Type B pancreatic cell (in vitro differentiated cells): ENCODE results near the gene PNRC1. TPM values are rescaled to one million over a fixed set of nuclear protein-coding genes. Genes with fewer than 3 reads are reported as not detected.
"Not testable (repeated sequence)": the region's sequence is repeated elsewhere in the genome, so short reads cannot be mapped to it uniquely, and the experiment has no call there.

Experiments used
- DNase-seq: peaks from one replicate; pipeline ENCODE4 v3.0.0; 2021; ENCODE audit warnings: mixed read lengths; ENCODE audit not compliant: unreplicated experiment; ENCODE audit errors: extremely low spot score
- H3K27ac Mint-ChIP-seq: 2 replicates; pipeline ENCODE4 v1.8.0; 2021; ENCODE audit warnings: mild to moderate bottlenecking, mixed read lengths
- H3K27me3 Mint-ChIP-seq: 2 replicates; pipeline ENCODE4 v1.8.0; 2021; ENCODE audit warnings: mixed read lengths
- H3K36me3 Mint-ChIP-seq: 2 replicates; pipeline ENCODE4 v1.8.0; 2021; ENCODE audit warnings: mixed read lengths
- H3K4me1 Mint-ChIP-seq: one replicate; pipeline ENCODE4 v1.8.0; 2021; ENCODE audit warnings: mixed read lengths; ENCODE audit not compliant: unreplicated experiment
- H3K4me3 Mint-ChIP-seq: 2 replicates; pipeline ENCODE4 v1.8.0; 2021; ENCODE audit warnings: mild to moderate bottlenecking, mixed read lengths
- H3K9me3 Mint-ChIP-seq: 2 replicates; pipeline ENCODE4 v1.8.0; 2021; ENCODE audit warnings: mixed read lengths
- total RNA-seq: library from RNA; stranded (reverse); gene quantifications from 2 replicates; pipeline ENCODE4 v1.2.1, GENCODE V29; 2021; ENCODE audit warnings: low replicate concordance
- TF ChIP-seq, protein P1 (sequence below): fragments of 200-600 bp; sonication (generic); conservative IDR thresholded peaks from 2 replicates; pipeline ENCODE4 v1.5.0; 2021; ENCODE audit warnings: antibody characterized with exemption, mild to moderate bottlenecking

Gene PNRC1
- total RNA-seq, 1 donor from 2014 or later, result 140 TPM

GRCh38 chr6:89063881-89064280 lies 16.7 kb upstream of the PNRC1 start:
- no peak for DNase-seq
- H3K27me3 Mint-ChIP-seq, result no peaks in the 10 kb centered on the region
- H3K9me3 Mint-ChIP-seq, result no peaks in the 10 kb centered on the region
- TF ChIP-seq, protein P1, sequence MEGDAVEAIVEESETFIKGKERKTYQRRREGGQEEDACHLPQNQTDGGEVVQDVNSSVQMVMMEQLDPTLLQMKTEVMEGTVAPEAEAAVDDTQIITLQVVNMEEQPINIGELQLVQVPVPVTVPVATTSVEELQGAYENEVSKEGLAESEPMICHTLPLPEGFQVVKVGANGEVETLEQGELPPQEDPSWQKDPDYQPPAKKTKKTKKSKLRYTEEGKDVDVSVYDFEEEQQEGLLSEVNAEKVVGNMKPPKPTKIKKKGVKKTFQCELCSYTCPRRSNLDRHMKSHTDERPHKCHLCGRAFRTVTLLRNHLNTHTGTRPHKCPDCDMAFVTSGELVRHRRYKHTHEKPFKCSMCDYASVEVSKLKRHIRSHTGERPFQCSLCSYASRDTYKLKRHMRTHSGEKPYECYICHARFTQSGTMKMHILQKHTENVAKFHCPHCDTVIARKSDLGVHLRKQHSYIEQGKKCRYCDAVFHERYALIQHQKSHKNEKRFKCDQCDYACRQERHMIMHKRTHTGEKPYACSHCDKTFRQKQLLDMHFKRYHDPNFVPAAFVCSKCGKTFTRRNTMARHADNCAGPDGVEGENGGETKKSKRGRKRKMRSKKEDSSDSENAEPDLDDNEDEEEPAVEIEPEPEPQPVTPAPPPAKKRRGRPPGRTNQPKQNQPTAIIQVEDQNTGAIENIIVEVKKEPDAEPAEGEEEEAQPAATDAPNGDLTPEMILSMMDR, result no peak
- no peak overlapping the region for H3K27ac Mint-ChIP-seq
- no peak overlapping the region for H3K4me3 Mint-ChIP-seq
- peaks cover 7% of the 10 kb centered on the region for H3K4me1 Mint-ChIP-seq
- no peaks in the 10 kb centered on the region for H3K36me3 Mint-ChIP-seq

GRCh38 chr6:89064931-89065330 lies 15.6 kb upstream of the PNRC1 start:
- not testable (repeated sequence) for H3K27ac Mint-ChIP-seq, DNase-seq, H3K27me3 Mint-ChIP-seq, H3K4me3 Mint-ChIP-seq, H3K36me3 Mint-ChIP-seq, H3K4me1 Mint-ChIP-seq, H3K9me3 Mint-ChIP-seq

GRCh38 chr6:89066121-89066520 lies 14.4 kb upstream of the PNRC1 start:
- H3K27ac Mint-ChIP-seq, H3K4me1 Mint-ChIP-seq, H3K36me3 Mint-ChIP-seq, DNase-seq, H3K4me3 Mint-ChIP-seq, H3K9me3 Mint-ChIP-seq, H3K27me3 Mint-ChIP-seq: not testable (repeated sequence)

DNA sequence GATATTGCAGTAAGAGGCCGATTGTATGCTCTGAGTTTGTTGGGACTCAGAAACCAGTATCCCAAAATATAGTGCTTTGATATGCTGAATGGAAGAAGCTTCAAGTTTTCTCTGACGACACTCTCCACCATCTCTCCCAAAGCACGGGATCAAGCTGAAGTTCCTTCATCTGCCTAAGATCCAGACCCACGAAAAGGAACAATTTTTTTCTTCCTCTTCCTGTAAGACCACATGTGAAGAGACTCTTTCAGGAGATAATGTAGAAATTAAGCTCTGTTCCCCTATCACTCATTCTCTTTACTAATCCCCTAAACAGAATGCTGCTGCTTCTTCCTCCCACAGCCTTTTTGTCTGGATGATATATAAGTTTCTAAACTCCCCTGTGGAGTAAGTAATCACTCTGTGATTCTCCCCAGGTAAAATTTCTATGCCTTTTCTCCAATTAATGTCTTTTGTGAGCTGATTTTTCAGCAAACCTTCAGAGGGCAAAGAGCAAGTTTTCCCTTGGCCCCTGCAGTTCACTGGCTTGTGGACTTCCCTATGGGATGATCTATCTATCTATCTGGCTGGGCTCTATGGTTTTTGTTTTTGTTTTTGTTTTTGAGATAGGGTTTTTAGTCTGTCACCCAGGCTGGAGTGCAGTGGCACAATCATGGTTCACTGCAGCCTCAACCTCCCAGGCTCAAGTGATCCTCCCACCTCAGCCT lies 13.5 kb upstream of the PNRC1 start:
- no peak overlapping the region for H3K4me3 Mint-ChIP-seq
- H3K36me3 Mint-ChIP-seq, result no peaks in the 10 kb centered on the region
- H3K27ac Mint-ChIP-seq, result no peak overlapping the region
- H3K4me1 Mint-ChIP-seq, result peaks cover 7% of the 10 kb centered on the region
- H3K27me3 Mint-ChIP-seq, result no peaks in the 10 kb centered on the region
- H3K9me3 Mint-ChIP-seq, result no peaks in the 10 kb centered on the region
- TF ChIP-seq, protein P1, result no peak
- no peak for DNase-seq

GRCh38 chr6:89067796-89068195 lies 12.8 kb upstream of the PNRC1 start:
- no peak overlapping the region for H3K27ac Mint-ChIP-seq
- no peaks in the 10 kb centered on the region for H3K36me3 Mint-ChIP-seq
- no peak overlapping the region for H3K4me3 Mint-ChIP-seq
- TF ChIP-seq, protein P1, result no peak
- H3K4me1 Mint-ChIP-seq, result peaks cover 7% of the 10 kb centered on the region
- H3K27me3 Mint-ChIP-seq, result no peaks in the 10 kb centered on the region
- no peaks in the 10 kb centered on the region for H3K9me3 Mint-ChIP-seq
- DNase-seq, result no peak

DNA sequence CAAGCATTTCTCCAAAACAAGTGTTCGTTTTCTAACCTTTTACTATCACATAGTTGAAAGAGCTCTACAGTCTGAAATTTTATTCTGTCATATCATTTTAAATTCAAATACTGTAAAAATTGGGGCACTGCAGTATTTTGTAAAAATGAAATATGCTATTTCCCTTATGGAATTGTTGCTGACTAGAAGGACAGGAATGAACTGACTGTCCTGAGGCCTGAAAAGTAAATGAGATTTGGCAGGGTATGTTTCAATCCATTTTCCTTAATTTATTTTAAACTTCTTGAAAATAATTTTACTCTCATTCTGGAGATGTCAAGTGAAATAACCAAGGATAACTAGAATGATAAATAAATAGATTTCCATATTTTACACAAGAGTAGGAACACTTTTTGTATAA lies 11.9 kb upstream of the PNRC1 start:
- TF ChIP-seq, protein P1, result no peak
- Mint-ChIP-seq H3K27ac (no peak overlapping the region), H3K36me3 (no peaks in the 10 kb centered on the region), H3K4me1 (peaks cover 7% of the 10 kb centered on the region), H3K27me3 (no peaks in the 10 kb centered on the region), H3K4me3 (no peak overlapping the region), H3K9me3 (no peaks in the 10 kb centered on the region)
- DNase-seq, result no peak
